H1 (cell line): ENCODE data around the gene PSD. TPM values are rescaled to one million over a fixed set of nuclear protein-coding genes. Genes with fewer than 3 reads are reported as not detected.
A peak's percentile ranks its signal among the peaks of the same experiment; 100 is the strongest.

Experiments used
- ASH2L ChIP-seq: fragments of 200-600, 300-600 bp; sonication (generic); IDR thresholded peaks from one replicate; pipeline ENCODE4 v1.7.1; 2017; ENCODE audit warnings: low read length
- ATF2 ChIP-seq: IDR thresholded peaks from 2 replicates; pipeline ENCODE4 v1.6.1; 2012; ENCODE audit warnings: low read length, inconsistent platforms
- CTCF ChIP-seq, 3 experiments: IDR thresholded peaks; 1 replicate in 2 of 3; 2 replicates in 1 of 3; pipeline versions ENCODE4 v1.5.1 to v1.6.1; 2011; ENCODE audit warnings: low read length in 3 of 3, mild to moderate bottlenecking in 3 of 3, inconsistent platforms in 2 of 3, low read depth in 1 of 3, moderate library complexity in 1 of 3; ENCODE audit not compliant: insufficient read depth in 1 of 3; ENCODE audit errors: control extremely low read depth in 1 of 3
- E2F6 ChIP-seq: IDR thresholded peaks from 2 replicates; pipeline ENCODE4 v1.6.1; 2012; ENCODE audit warnings: inconsistent platforms
- EP300 ChIP-seq, 2 experiments: IDR thresholded peaks; 1 replicate in 1 of 2; 2 replicates in 1 of 2; pipeline ENCODE4 v1.6.1; 2011 to 2012; ENCODE audit warnings: low read depth in 2 of 2, low read length in 2 of 2, mild to moderate bottlenecking in 2 of 2, borderline replicate concordance in 1 of 2, inconsistent platforms in 1 of 2, moderate library complexity in 1 of 2
- EZH2 ChIP-seq: fragments of 200-600 bp; sonication (generic); IDR thresholded peaks from 2 replicates; pipeline ENCODE4 v1.7.1; 2012; ENCODE audit warnings: low read depth, mild to moderate bottlenecking, moderate library complexity, low read length, inconsistent platforms; ENCODE audit not compliant: severe bottlenecking
- GABPA ChIP-seq: IDR thresholded peaks from 2 replicates; pipeline ENCODE4 v1.6.1; 2011; ENCODE audit warnings: mild to moderate bottlenecking, low read length, moderate library complexity, borderline replicate concordance; ENCODE audit not compliant: insufficient read depth
- MAX ChIP-seq: IDR thresholded peaks from 2 replicates; pipeline ENCODE4 v1.6.1; 2012; ENCODE audit warnings: inconsistent platforms
- NANOG ChIP-seq: IDR thresholded peaks from 2 replicates; pipeline ENCODE4 v1.6.1; 2011; ENCODE audit warnings: low read length, low read depth, mild to moderate bottlenecking, inconsistent platforms; ENCODE audit not compliant: insufficient read depth, poor library complexity, severe bottlenecking
- NRF1 ChIP-seq: IDR thresholded peaks from 2 replicates; pipeline ENCODE4 v1.6.1; 2011; ENCODE audit warnings: mild to moderate bottlenecking, low read depth, low read length, improper control_type of control experiment
- POLR2A ChIP-seq, 2 experiments: IDR thresholded peaks; 1 replicate in 1 of 2; 2 replicates in 1 of 2; pipeline ENCODE4 v1.6.1; 2011; ENCODE audit warnings: low read depth in 2 of 2, low read length in 2 of 2, mild to moderate bottlenecking in 2 of 2; ENCODE audit errors: control extremely low read depth in 1 of 2
- SIRT6 ChIP-seq: IDR thresholded peaks from one replicate; pipeline ENCODE4 v1.7.1; 2012; ENCODE audit warnings: low read length, inconsistent platforms
- TEAD4 ChIP-seq: IDR thresholded peaks from 2 replicates; pipeline ENCODE4 v1.6.1; 2012; ENCODE audit warnings: low read depth, low read length, inconsistent platforms, mixed read lengths
- YY1 ChIP-seq: IDR thresholded peaks from 2 replicates; pipeline ENCODE4 v1.6.1; 2011; ENCODE audit warnings: low read depth, mild to moderate bottlenecking, low read length
- polyA plus RNA-seq, 7 experiments: library from polyadenylated mRNA; depleted of rRNA in 3 of 7; stranded (reverse) in 5 of 7; unstranded in 2 of 7; fragments of >200 nt in 5 of 7; fragments of 200-250 nt in 2 of 7; gene quantifications; 1 replicate in 5 of 7; 2 replicates in 1 of 7; 4 replicates in 1 of 7; pipeline versions ENCODE4 v1.2.1 to v1.2.3, GENCODE V29; 2011 to 2013; ENCODE audit warnings: missing spikeins in 2 of 7, mixed read lengths in 2 of 7
- total RNA-seq: library from RNA; stranded (reverse); fragmentation: NEBNext Ultra II Directional; extraction: Animal tissue kit (Norgen Biotek cat#: 25700); gene quantifications from 2 replicates; pipeline ENCODE4 v1.2.1, GENCODE V29; 2021

PSD gene
- total and polyA plus RNA-seq, 2 of the 8 experiments (the other 6 are each of a cell fraction or from before 2014, with no cell fraction given): 5.4 to 6.0 TPM

GRCh38 chr10:102461187-102462054 is 42.8 kb upstream of the PSD start (continued):
- TF ChIP-seq CTCF (IDR thresholded peaks at IDR 0.05; ENCODE audit: control extremely low read depth in 1 of 3, insufficient read depth in 1 of 3, low read depth in 1 of 3, low read length in 3 of 3) (no peak), TEAD4 (no peak), EZH2 (no peak), ATF2 (no peak), GABPA (no peak), POLR2A (IDR thresholded peaks at IDR 0.05; ENCODE audit: control extremely low read depth in 1 of 2, low read depth in 2 of 2, low read length in 2 of 2) (peak in 1 of 2 experiments; percentile 71; a peak in 2 of 3 replicates), NRF1 (peak; percentile 69), MAX (peak; percentile 91), NANOG (no peak), EP300 (IDR thresholded peaks at IDR 0.05; ENCODE audit: borderline replicate concordance in 1 of 2, low read depth in 2 of 2, low read length in 2 of 2) (peak in 1 of 2 experiments; percentile 16; a peak in 1 of 3 replicates), YY1 (peak; percentile 100), ASH2L (peak; percentile 61), SIRT6 (no peak), E2F6 (peak; percentile 90)
